Left lobe of liver (tissue), 2 donors: ENCODE data around the gene OGDH. TPM values are rescaled to one million over a fixed set of nuclear protein-coding genes. Genes with fewer than 3 reads are reported as not detected.
"Not testable (repeated sequence)": the region's sequence is repeated elsewhere in the genome, so short reads cannot be mapped to it uniquely, and the experiment has no call there.

Source experiments
- ATAC-seq: fragments of 200-7000 bp; cut with Tn5 transposase; one replicate; pipeline ENCODE4 v1.9.1; 2020; ENCODE audit warnings: mild to moderate bottlenecking, moderate library complexity
- DNase-seq: peaks from one replicate; pipeline ENCODE4 v3.0.0-alpha.2; 2020; ENCODE audit warnings: low spot score
- total RNA-seq: library from RNA; stranded (reverse); gene quantifications from one replicate; pipeline ENCODE4 v1.2.1, GENCODE V29; 2021
- donor health status: DM: no; HTN: no; CAD: no; lungs with moderate emphysema.
- donor health status: DM: no; HTN: yes; CAD: no.

Gene OGDH
- total RNA-seq, 1 donor from 2014 or later: 50.9 TPM

GRCh38 chr7:44580945-44581878 is 25.2 kb upstream of the OGDH start:
- ATAC-seq (peak; percentile 25), DNase-seq (peak; percentile 54)

DNA sequence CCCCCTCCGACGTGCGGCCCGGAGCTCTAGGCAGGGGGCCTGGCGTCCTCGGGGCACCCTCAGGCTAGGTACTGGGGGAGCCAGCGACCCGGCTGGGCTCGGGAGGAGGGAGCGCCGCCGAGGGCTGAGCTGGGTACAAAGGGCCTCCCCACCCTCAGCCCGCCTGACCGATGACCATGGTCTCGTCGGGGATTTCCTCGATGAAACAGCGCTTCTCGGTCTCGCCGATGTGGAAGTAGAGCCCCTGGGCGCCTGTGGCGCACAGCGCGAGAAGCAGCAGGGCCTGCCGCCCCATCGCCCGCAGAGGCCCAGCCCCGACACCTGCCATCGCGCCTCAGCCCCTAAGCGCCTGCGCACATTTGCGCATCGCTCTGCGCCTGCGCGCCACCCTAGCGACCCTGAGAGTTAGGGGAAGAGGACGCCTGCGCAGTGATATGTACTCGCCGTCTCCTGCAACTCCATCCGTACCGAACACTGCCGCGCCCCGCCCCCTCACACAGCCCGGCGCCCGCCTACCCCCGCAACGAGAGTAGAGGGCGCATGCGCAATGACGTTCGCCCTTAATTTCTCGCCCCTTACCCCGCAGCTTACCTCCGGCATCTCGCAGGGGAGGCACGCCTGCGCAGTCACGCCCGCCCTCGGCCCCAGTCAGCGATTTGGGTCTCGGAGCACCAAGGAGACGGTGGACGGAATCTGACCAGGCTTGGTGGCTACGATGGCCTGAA is 24.4 kb upstream of the OGDH start, which contains the start of gene TMED4:
Gene TMED4, minus strand, starts transcription at position 353 of the 725 bp plus-strand sequence. Its CDS starts 25 bp downstream, at position 328.
- DNase-seq: peak; percentile 100
- ATAC-seq: peak; percentile 92

DNA sequence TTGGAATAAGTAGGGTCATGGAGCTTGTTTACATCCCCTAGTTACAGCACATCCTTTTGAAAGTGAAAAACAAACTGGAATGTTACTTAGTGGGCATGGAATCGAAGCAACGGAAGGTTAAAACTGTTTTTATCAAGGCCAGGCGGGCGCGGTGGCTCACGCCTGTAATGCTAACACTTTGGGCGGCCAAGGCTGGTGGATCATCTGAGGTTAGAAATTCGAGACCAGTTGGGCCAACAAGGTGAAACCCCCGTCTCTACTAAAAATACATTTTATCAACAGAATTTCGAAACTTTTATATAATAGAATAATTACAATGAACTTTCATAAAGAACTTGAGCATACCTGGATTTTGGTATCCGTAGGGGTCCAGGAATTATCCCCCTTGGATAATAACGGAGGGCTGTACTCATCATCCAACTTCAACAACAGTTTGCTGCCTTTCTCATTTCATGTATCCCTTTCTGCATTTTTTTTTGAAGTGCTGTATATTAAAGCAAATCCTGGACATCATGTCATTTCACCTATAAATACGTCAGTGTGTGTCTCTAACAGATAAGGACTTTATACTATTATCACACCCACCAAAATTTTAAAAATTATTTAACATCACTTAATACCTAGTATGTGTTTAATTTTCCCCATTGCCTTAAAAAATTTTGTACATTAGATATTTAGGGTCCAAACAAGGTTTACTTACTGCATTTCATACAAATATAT is 23.1 kb upstream of the OGDH start:
- no peak for ATAC-seq
- no peak for DNase-seq

- DNase-seq: no peak
- ATAC-seq: peak; percentile 93
These were observed 18.4 kb upstream of the OGDH start for GRCh38 chr7:44587843-44588711.

- DNase-seq (no peak), ATAC-seq (no peak)
These were observed 15.5 kb upstream of the OGDH start for GRCh38 chr7:44590910-44591309.

GRCh38 chr7:44595934-44596635 is 10.3 kb upstream of the OGDH start:
- ATAC-seq: no peak
- peak; percentile 22 for DNase-seq

- not testable (repeated sequence) for ATAC-seq
- peak; percentile 4 for DNase-seq
These were observed 9.2 kb upstream of the OGDH start for GRCh38 chr7:44597181-44597580.

GRCh38 chr7:44599222-44599621 is 7.2 kb upstream of the OGDH start:
- DNase-seq: no peak
- ATAC-seq: no peak

DNA sequence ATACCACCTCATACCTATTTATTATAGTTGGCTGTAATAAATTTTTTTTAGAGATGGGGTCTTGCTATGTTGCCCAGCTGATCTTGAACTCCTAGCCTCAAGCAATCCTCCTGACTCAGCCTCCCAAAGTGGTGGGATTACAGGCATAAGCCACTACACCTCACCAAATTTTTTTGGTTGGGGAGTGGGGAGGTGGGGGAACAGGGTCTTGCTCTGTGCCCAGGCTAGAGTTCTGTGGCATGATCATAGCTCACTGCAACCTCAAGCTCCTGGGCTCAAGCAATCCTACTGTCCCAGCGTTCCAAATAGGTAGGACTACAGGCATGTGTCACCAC is 3.9 kb upstream of the OGDH start:
- ATAC-seq (no peak), DNase-seq (peak; percentile 18)

GRCh38 chr7:44603193-44603592 is 3.2 kb upstream of the OGDH start:
- ATAC-seq: no peak
- DNase-seq: no peak

- ATAC-seq: no peak
- no peak for DNase-seq
These were observed 1.5 kb upstream of the OGDH start for GRCh38 chr7:44604941-44605340.

DNA sequence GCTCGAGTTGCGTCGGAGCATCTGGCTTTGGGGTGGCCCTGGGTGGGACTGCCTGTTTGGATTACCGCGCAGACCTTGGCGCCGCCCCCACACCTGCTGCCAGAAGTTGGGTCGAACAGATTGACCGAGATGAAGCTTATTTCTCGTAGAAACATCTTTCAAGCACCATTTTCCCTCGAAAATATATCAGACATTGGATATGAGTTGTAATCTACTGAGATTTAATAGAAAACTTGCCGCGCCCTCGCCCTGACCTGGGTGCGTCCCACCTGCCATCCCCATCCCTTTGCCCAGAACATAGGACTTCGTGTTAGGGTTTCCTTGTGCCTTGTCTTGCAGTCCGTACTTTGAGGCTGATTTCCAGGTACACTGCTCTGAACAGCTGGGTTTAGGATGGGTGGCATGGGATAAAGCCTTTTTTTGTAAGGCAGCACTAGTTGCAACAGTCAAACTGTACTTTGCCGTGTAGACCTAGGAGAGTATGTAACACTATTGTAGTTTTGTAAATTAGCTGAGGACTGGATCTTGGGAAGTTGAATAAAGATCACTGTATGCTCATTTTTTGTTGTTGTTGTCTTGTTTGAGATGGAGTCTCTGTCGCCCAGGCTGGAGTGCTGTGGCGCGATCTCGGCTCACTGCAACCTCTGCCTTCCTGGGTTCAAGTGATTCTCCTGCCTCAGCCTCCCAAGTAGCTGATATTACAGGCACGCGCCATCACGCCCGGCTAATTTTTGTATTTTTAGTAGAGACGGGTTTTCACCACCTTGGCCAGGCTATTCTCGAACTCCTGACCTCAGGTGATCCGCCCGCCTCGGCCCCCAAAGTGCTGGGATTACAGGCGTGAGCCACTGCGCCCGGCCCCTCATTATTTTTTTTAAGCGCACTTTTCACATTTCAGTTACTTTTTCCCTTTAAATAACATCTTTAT is 978 bp downstream of the OGDH start:
- ATAC-seq: no peak
- DNase-seq: peak; percentile 38

- ATAC-seq (no peak), DNase-seq (peak; percentile 10)
These were observed 2.7 kb downstream of the OGDH start for GRCh38 chr7:44608916-44609648.

- DNase-seq: no peak
- no peak for ATAC-seq
These were observed 3.4 kb downstream of the OGDH start for GRCh38 chr7:44609829-44610228.

DNA sequence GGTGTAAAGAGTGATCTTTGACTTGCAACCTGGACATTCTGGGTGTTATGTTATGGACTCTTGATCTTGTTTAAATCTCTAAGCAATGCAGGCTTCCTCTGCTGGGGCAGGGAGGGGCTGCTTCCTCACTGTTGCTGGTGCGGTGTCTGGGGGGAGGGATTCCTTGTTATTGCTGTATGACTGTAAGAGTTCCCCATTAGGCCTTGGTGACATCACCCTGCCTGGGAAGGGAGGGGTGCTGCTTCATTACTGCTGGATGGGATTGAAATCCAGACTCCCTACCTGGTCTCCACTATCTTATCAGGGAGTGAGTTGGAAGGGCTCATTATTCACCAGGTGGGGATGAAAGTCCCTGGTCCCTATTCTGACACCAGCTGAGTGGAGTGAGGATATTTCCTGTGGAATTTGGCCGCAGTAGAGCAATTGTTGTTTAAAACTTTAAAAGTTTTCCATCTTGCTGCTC is 8.8 kb downstream of the OGDH start:
- peak; percentile 35 for DNase-seq
- peak; percentile 56 for ATAC-seq

DNA sequence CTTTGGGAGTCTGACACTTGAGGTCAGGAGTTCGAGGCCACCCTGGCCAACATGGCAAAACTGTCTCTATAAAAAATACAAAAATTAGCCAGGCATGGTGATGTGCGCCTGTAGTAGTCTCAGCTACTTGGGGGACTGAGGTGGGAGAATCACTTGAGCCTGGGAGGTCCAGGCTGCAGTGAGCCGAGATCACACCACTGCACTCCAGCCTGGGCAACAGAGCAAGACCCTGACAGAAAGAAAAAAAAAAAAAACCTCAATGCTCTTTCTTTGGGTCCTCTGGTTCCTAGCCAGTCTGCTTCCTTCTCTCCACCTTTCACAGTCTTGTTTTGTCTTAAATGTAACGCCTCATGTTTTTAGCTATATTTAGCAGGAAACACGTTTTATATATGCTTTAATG is 9.4 kb downstream of the OGDH start:
- ATAC-seq (no peak), DNase-seq (no peak)

DNA sequence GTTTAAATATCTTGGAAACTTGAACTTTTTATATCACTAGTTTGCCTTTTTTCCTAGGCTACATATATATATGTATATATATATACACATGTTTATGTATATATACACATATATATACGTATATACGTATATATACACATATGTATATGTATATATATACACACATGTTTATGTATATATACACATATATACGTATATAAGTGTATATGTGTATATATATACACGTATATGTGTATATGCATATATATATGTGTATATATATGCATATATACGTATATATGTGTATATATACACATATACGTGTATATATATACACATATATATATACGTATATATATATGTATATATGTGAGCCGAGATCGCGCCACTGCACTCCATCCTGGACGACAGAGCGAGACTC is 10.1 kb downstream of the OGDH start:
- no peak for DNase-seq
- no peak for ATAC-seq
